Vagina (tissue), 2 donors: ENCODE results near the gene SUSD2.

ENCODE experiments used
- CTCF ChIP-seq, 3 experiments: fragments of 450-650 bp in 2 of 3; fragments of 200-600 bp in 1 of 3; sonication (generic) in 1 of 3; IDR thresholded peaks; one replicate each; pipeline ENCODE4 v1.5.1; 2017 to 2019; ENCODE audit warnings: antibody characterized with exemption in 3 of 3, mild to moderate bottlenecking in 2 of 3, moderate library complexity in 2 of 3
- POLR2A ChIP-seq, 2 donors: fragments of 450-650 bp; IDR thresholded peaks; one replicate each; pipeline ENCODE4 v1.6.1; 2017; ENCODE audit warnings: antibody characterized with exemption in 2 of 2, mild to moderate bottlenecking in 2 of 2, moderate library complexity in 2 of 2
- POLR2AphosphoS5 ChIP-seq, 2 donors: sonication (generic); formaldehyde crosslinking; IDR thresholded peaks; one replicate each; pipeline ENCODE4 v1.9.0; 2017; ENCODE audit warnings: antibody characterized with exemption in 2 of 2, mild to moderate bottlenecking in 2 of 2, low read depth in 1 of 2; ENCODE audit not compliant: insufficient read depth in 1 of 2

DNA sequence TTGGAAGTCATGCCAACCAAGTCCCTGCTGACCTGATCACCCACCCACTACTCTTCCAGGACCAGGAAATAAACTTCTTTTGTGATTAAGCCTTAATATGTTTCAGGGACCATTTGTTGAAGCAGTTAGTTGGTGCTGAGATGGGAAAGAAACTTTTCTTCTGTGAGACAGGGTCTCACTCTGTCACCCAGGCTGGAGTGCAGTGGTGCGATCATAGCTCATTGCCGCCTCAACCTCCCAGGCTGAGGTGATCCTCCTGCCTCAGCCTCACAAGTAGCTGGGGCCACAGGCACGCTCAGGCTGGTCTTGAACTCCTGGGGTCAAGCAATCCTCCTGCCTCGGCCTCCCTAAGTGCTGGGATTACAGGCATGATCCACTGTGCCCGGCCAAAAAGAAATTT, 10.6 kb downstream of the SUSD2 start:
- no peak for TF ChIP-seq CTCF (IDR thresholded peaks at IDR 0.05)
- no peak for TF ChIP-seq POLR2A (IDR thresholded peaks at IDR 0.05)
- no peak for TF ChIP-seq POLR2AphosphoS5 (IDR thresholded peaks at IDR 0.05; ENCODE audit: insufficient read depth in 1 of 2, low read depth in 1 of 2)
